ENCODE results near the gene BANF1. TPM values are rescaled to one million over a fixed set of nuclear protein-coding genes. Genes with fewer than 3 reads are reported as not detected.

The BANF1 gene
- total and polyA plus RNA-seq, 4 experiments from 2014 or later: 90.8 to 163 (median 126) TPM

DNA sequence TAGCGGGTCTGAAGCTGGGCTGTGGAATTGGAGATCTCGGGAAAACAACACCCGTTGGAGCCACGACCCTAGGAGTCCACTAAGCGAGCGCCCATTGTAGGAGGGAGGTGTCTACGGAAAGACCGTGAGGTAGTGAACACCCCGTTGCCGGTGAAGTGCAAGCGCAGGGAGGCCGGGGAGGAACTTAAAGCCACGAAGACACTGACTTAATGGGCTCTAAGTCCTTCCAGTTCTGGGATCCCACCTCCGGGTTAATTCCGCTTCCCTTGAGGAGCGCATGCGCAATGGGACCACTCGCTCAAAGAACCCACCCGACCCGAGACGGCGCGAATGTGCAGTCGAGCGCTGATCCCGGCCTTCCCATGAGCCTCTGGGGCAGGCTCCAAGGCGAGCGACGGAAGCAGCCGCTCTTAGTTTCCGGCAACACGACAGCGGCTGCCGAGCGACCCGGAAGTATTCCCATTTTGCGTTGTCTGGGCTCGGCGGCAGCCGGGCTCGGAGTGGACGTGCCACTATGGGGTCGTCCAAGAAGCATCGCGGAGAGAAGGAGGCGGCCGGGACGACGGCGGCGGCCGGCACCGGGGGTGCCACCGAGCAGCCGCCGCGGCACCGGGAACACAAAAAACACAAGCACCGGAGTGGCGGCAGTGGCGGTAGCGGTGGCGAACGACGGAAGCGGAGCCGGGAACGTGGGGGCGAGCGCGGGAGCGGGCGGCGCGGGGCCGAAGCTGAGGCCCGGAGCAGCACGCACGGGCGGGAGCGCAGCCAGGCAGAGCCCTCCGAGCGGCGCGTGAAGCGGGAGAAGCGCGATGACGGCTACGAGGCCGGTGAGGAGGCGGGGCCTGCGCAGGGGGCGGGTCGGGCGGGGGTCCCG lies 40.8 kb upstream of the BANF1 start, which contains the start of gene SART1:
TSS of gene SART1 (plus strand) at position 468 of the 874 bp plus-strand sequence. CDS start at position 515, 47 bp downstream.
- Mint-ChIP-seq H3K27me3 (no peaks in the 10 kb centered on the region), H3K4me1 (peaks cover 31 to 60% (median 38%) of the 10 kb centered on the region in 4 donors), H3K9me3 (no peaks in the 10 kb centered on the region), H3K27ac (peak within 1 kb of the TSS; percentile 92 to 100 (median 99)), H3K36me3 (peaks cover 20 to 48% of the 10 kb centered on the region in 2 donors), H3K4me3 (peak within 1 kb of the TSS; percentile 98 to 99 (median 98))
- CTCF ChIA-PET (ENCODE audit: partially characterized antibody): interaction anchor here (1.0 to 9.9 kb wide), 2 partner anchors 74 to 250 kb away, joined by 3 to 86 read pairs; partner anchors contain the start of genes CCDC85B, FIBP and KAT5
- Histone ChIP-seq H3K27ac (ENCODE audit: low read depth, low read length) (peak within 1 kb of the TSS; percentile 96), H3K36me3 (ENCODE audit: insufficient read depth, low read length) (peaks cover 27% of the 10 kb centered on the region), H3K4me3 (ENCODE audit: low read length in 2 of 2) (peak within 1 kb of the TSS; percentile 70 to 79), H3K27me3 (ENCODE audit: insufficient read depth, low read length) (no peaks in the 10 kb centered on the region), H3K4me1 (ENCODE audit: insufficient read depth, low read length) (peaks cover 40% of the 10 kb centered on the region), H3K9me3 (ENCODE audit: control insufficient read depth in 1 of 2, low read length in 2 of 2) (no peaks in the 10 kb centered on the region)
- peak; percentile 92 to 98 (median 95) for DNase-seq
- intact Hi-C loops (cut with micrococcal nuclease): loop anchor here (1.0 kb wide), 8 partner anchors 33 to 346 kb away; partner anchors contain the start of genes BANF1, C11orf68, DRAP1 and EIF1AD
- POLR2A ChIA-PET (ENCODE audit: partially characterized antibody): interaction anchor here (0.7 to 7.6 kb wide), 13 partner anchors 20 to 346 kb away, joined by 3 to 103 read pairs (median 6); partner anchors contain the start of genes BANF1, C11orf68, CCDC85B and CFL1

GRCh38 chr11:65962141-65962564 lies 40.1 kb upstream of the BANF1 start:
- no peaks in the 10 kb centered on the region for H3K9me3 ChIP-seq (ENCODE audit: control insufficient read depth in 1 of 2, low read length in 2 of 2)
- H3K4me1 Mint-ChIP-seq: peaks cover 25 to 54% (median 31%) of the 10 kb centered on the region in 4 donors
- peaks cover 34% of the 10 kb centered on the region for H3K4me1 ChIP-seq (ENCODE audit: insufficient read depth, low read length)
- peak overlapping the region; percentile 80 to 99 (median 98) for H3K4me3 Mint-ChIP-seq
- peak overlapping the region; percentile 92 to 100 (median 95) for H3K27ac Mint-ChIP-seq
- peak overlapping the region; percentile 50 to 70 for H3K4me3 ChIP-seq (ENCODE audit: low read length in 2 of 2)
- peaks cover 34% of the 10 kb centered on the region for H3K36me3 ChIP-seq (ENCODE audit: insufficient read depth, low read length)
- no peaks in the 10 kb centered on the region for H3K27me3 ChIP-seq (ENCODE audit: insufficient read depth, low read length)
- ChIA-PET POLR2A (ENCODE audit: partially characterized antibody) (interaction anchor here (0.7 to 7.6 kb wide), 10 partner anchors 19 to 347 kb away, joined by 3 to 103 read pairs (median 8); partner anchors contain the start of genes BANF1, C11orf68, CCDC85B and DRAP1), CTCF (ENCODE audit: partially characterized antibody) (interaction anchor here (1.0 to 9.9 kb wide), 3 partner anchors 29 to 250 kb away, joined by 3 to 86 read pairs (median 3); partner anchors contain the start of genes CCDC85B, FIBP and KAT5)
- H3K9me3 Mint-ChIP-seq: no peaks in the 10 kb centered on the region
- intact Hi-C loops (cut with micrococcal nuclease): no loop called here
- DNase-seq: peak in 1 of 5 donors; percentile 76
- H3K27me3 Mint-ChIP-seq: no peaks in the 10 kb centered on the region
- peaks cover 25 to 54% of the 10 kb centered on the region in 2 donors for H3K36me3 Mint-ChIP-seq
- H3K27ac ChIP-seq (ENCODE audit: low read depth, low read length): peak overlapping the region; percentile 96

DNA sequence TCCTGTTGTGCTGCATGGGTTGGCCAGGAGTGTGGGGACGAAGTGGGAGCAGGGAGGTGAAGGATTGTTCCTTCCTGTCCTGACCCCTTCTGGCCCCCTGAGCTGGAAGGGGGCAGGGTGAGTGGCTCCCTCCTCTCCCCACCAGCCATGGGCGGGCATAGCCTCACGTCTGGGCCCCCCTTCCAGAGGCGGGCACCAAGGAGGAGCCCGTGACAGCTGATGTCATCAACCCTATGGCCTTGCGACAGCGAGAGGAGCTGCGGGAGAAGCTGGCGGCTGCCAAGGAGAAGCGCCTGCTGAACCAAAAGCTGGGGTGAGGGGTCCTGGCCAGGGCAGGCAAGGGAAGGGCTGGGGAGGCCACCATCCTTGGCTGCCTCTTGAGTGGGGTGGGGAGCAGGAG lies 37.4 kb upstream of the BANF1 start:
- H3K27ac Mint-ChIP-seq: peak overlapping the region in 1 of 7 donors; percentile 92
- CTCF ChIA-PET (ENCODE audit: partially characterized antibody): interaction anchor here (0.9 kb wide), 1 partner anchor 76 kb away, joined by 3 read pairs; the partner anchor contains the start of gene FIBP

GRCh38 chr11:65965986-65966762 lies 36.1 kb upstream of the BANF1 start:
- intact Hi-C loops (cut with micrococcal nuclease): no loop called here
- H3K27me3 Mint-ChIP-seq: no peaks in the 10 kb centered on the region
- DNase-seq: no peak
- peaks cover 21 to 43% (median 34%) of the 10 kb centered on the region in 4 donors for H3K4me1 Mint-ChIP-seq
- H3K4me1 ChIP-seq (ENCODE audit: insufficient read depth, low read length): peaks cover 23% of the 10 kb centered on the region
- H3K36me3 ChIP-seq (ENCODE audit: insufficient read depth, low read length): peaks cover 64% of the 10 kb centered on the region
- no peaks in the 10 kb centered on the region for H3K27me3 ChIP-seq (ENCODE audit: insufficient read depth, low read length)
- no peak overlapping the region for H3K27ac ChIP-seq (ENCODE audit: low read depth, low read length)
- no peak overlapping the region for H3K4me3 ChIP-seq (ENCODE audit: low read length in 2 of 2)
- no peaks in the 10 kb centered on the region for H3K9me3 ChIP-seq (ENCODE audit: control insufficient read depth in 1 of 2, low read length in 2 of 2)
- CTCF ChIA-PET (ENCODE audit: partially characterized antibody): interaction anchor here (0.9 kb wide), 1 partner anchor 82 kb away, joined by 4 read pairs; no protein-coding TSS in a partner anchor
- H3K27ac Mint-ChIP-seq: peak overlapping the region in 3 of 7 donors; percentile 41 to 78 (median 52)
- H3K9me3 Mint-ChIP-seq: no peaks in the 10 kb centered on the region
- peaks cover 46 to 77% of the 10 kb centered on the region in 2 donors for H3K36me3 Mint-ChIP-seq
- no peak overlapping the region for H3K4me3 Mint-ChIP-seq
- POLR2A ChIA-PET (ENCODE audit: partially characterized antibody): no interaction called here

More for the DNA sequence above, 37.4 kb upstream of the BANF1 start:
- Mint-ChIP-seq H3K4me3 (peak overlapping the region in 2 of 8 donors; percentile 39 to 49), H3K4me1 (peaks cover 24 to 50% (median 33%) of the 10 kb centered on the region in 4 donors), H3K27me3 (no peaks in the 10 kb centered on the region), H3K9me3 (no peaks in the 10 kb centered on the region), H3K36me3 (peaks cover 40 to 73% of the 10 kb centered on the region in 2 donors)
- intact Hi-C loops (cut with micrococcal nuclease): no loop called here
- H3K27me3 ChIP-seq (ENCODE audit: insufficient read depth, low read length): no peaks in the 10 kb centered on the region
- H3K4me1 ChIP-seq (ENCODE audit: insufficient read depth, low read length): peaks cover 26% of the 10 kb centered on the region
- POLR2A ChIA-PET (ENCODE audit: partially characterized antibody): no interaction called here
- H3K27ac ChIP-seq (ENCODE audit: low read depth, low read length): no peak overlapping the region
- H3K36me3 ChIP-seq (ENCODE audit: insufficient read depth, low read length): peaks cover 57% of the 10 kb centered on the region
- no peak for DNase-seq
- H3K4me3 ChIP-seq (ENCODE audit: low read length in 2 of 2): no peak overlapping the region
- H3K9me3 ChIP-seq (ENCODE audit: control insufficient read depth in 1 of 2, low read length in 2 of 2): no peaks in the 10 kb centered on the region

DNA sequence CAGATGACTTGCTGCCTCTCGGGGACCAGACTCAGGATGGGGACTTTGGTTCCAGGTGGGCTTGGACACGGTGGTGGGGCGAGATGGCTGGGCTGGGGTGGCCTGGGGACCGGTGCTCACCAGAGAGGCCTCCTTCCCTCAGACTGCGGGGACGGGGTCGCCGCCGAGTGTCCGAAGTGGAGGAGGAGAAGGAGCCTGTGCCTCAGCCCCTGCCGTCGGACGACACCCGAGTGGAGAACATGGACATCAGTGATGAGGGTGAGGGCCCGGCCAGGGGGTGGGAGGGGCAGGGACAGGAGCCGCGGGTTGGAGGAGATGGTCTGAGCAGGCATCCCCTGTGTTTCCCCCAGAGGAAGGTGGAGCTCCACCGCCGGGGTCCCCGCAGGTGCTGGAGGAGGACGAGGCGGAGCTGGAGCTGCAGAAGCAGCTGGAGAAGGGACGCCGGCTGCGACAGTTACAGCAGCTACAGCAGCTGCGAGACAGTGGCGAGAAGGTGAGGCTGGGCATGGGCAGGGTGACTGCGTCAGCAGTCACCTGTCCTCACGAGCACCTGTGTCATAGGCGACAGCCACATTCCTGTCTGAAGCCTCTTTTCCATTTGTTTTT lies 34.9 kb upstream of the BANF1 start:
- no peaks in the 10 kb centered on the region for H3K27me3 Mint-ChIP-seq
- peaks cover 16 to 33% (median 28%) of the 10 kb centered on the region in 4 donors for H3K4me1 Mint-ChIP-seq
- no peaks in the 10 kb centered on the region for H3K9me3 ChIP-seq (ENCODE audit: control insufficient read depth in 1 of 2, low read length in 2 of 2)
- H3K36me3 Mint-ChIP-seq: peaks cover 51 to 76% of the 10 kb centered on the region in 2 donors
- no peak overlapping the region for H3K4me3 ChIP-seq (ENCODE audit: low read length in 2 of 2)
- H3K4me3 Mint-ChIP-seq: no peak overlapping the region
- H3K27me3 ChIP-seq (ENCODE audit: insufficient read depth, low read length): no peaks in the 10 kb centered on the region
- H3K4me1 ChIP-seq (ENCODE audit: insufficient read depth, low read length): peaks cover 19% of the 10 kb centered on the region
- DNase-seq: no peak
- CTCF ChIA-PET (ENCODE audit: partially characterized antibody): interaction anchor here (0.7 to 1.1 kb wide), 2 partner anchors 83 to 184 kb away, joined by 3 to 4 read pairs; no protein-coding TSS in a partner anchor
- POLR2A ChIA-PET (ENCODE audit: partially characterized antibody): interaction anchor here (1.7 kb wide), 1 partner anchor 49 kb away, joined by 4 read pairs; the partner anchor contains the start of gene C11orf68
- peaks cover 64% of the 10 kb centered on the region for H3K36me3 ChIP-seq (ENCODE audit: insufficient read depth, low read length)
- intact Hi-C loops (cut with micrococcal nuclease): no loop called here
- H3K27ac Mint-ChIP-seq: peak overlapping the region in 1 of 7 donors; percentile 8
- H3K27ac ChIP-seq (ENCODE audit: low read depth, low read length): no peak overlapping the region
- no peaks in the 10 kb centered on the region for H3K9me3 Mint-ChIP-seq
